ENCODE measurements around the gene SNRNP35.

DNA sequence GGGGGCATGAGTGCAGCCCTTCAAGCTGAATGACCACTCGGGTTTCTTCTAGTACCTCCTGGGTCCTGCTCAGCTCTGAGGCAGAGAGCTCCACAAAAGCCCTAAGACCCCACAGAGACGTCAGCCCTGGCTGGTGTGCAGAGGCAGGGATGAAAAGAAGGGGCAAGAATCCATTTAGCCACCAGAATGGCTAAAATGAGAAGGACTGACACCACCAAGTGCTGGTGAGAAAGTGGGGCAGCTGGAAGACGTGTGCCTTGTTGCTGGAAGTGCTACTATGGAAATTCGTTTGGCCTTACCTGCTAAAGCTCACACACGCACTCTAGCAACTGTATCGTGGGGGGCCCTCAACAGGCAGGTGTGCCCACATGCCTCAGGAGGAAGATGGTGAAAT lies 48.9 kb downstream of the SNRNP35 start:
- no peak for TF ChIP-seq CTCF (IDR thresholded peaks at IDR 0.05)
- no peak for TF ChIP-seq EZH2 (IDR thresholded peaks at IDR 0.05; ENCODE audit: borderline replicate concordance, insufficient read depth, low read depth, low read length, poor library complexity, severe bottlenecking)
